CD4-positive, alpha-beta T cell (primary cell): ENCODE measurements around the gene CSRNP3. TPM values are rescaled to one million over a fixed set of nuclear protein-coding genes. Genes with fewer than 3 reads are reported as not detected.

Source experiments
- ATAC-seq: fragments of 200-7000 bp; cut with Tn5 transposase; one replicate; pipeline ENCODE4 v1.10.0; 2022; ENCODE audit warnings: mild to moderate bottlenecking; ENCODE audit not compliant: poor library complexity
- CTCF ChIA-PET: fragments of 350-600 bp; sonication (Branson Sonifier 250); formaldehyde crosslinking; loops from one replicate; lab custom pipeline; 2021; ENCODE audit warnings: antibody characterized with exemption, inconsistent platforms; lab: Charles Lee
- POLR2A ChIA-PET: fragments of 350-600 bp; sonication (Branson Sonifier 250); formaldehyde crosslinking; loops from one replicate; lab custom pipeline; 2021; ENCODE audit warnings: antibody characterized with exemption, inconsistent platforms; lab: Charles Lee
- DNase-seq, 14 experiments: peaks; one replicate each; pipeline ENCODE4 v3.0.0-alpha.2; 2013 to 2020; ENCODE audit warnings: mixed read lengths in 2 of 14
- H3K27ac ChIP-seq, 2 donors: one replicate each; pipeline versions ENCODE4 v1.5.1 to v1.7.0; 2013; ENCODE audit warnings: low read length in 2 of 2, low read depth in 1 of 2, mild to moderate bottlenecking in 1 of 2
- H3K27me3 ChIP-seq, 2 experiments: 1 replicate in 1 of 2; 2 replicates in 1 of 2; pipeline versions ENCODE4 v1.6.1 to v1.7.0; 2013; ENCODE audit warnings: low read length in 2 of 2, control low read depth in 1 of 2, mild to moderate bottlenecking in 1 of 2, moderate library complexity in 1 of 2; ENCODE audit not compliant: insufficient read depth in 2 of 2, control insufficient read depth in 1 of 2
- H3K36me3 ChIP-seq: one replicate; pipeline ENCODE4 v1.6.1; 2013; ENCODE audit warnings: low read length, control low read depth; ENCODE audit not compliant: insufficient read depth
- H3K4me1 ChIP-seq: one replicate; pipeline ENCODE4 v1.6.1; 2013; ENCODE audit warnings: low read length, control low read depth; ENCODE audit not compliant: insufficient read depth
- H3K4me3 ChIP-seq: one replicate; pipeline ENCODE4 v1.5.1; 2013; ENCODE audit warnings: mild to moderate bottlenecking, low read length, moderate library complexity
- H3K9me3 ChIP-seq, 2 experiments: 1 replicate in 1 of 2; 2 replicates in 1 of 2; pipeline versions ENCODE4 v1.6.1 to v1.7.0; 2013; ENCODE audit warnings: low read length in 2 of 2, mild to moderate bottlenecking in 2 of 2, control low read depth in 1 of 2, moderate library complexity in 1 of 2; ENCODE audit not compliant: control insufficient read depth in 1 of 2, insufficient read depth in 1 of 2
- H3K27ac Mint-ChIP-seq: one replicate; pipeline ENCODE4 v1.8.0; 2020; ENCODE audit warnings: mixed read lengths
- H3K27me3 Mint-ChIP-seq: one replicate; pipeline ENCODE4 v1.8.0; 2021; ENCODE audit warnings: mixed read lengths
- H3K36me3 Mint-ChIP-seq: one replicate; pipeline ENCODE4 v1.8.0; 2021; ENCODE audit warnings: low read depth, mixed read lengths
- H3K4me1 Mint-ChIP-seq: one replicate; pipeline ENCODE4 v1.8.0; 2021; ENCODE audit warnings: low read depth, mixed read lengths
- H3K4me3 Mint-ChIP-seq: one replicate; pipeline ENCODE4 v1.8.0; 2020; ENCODE audit warnings: mild to moderate bottlenecking, mixed read lengths
- H3K9me3 Mint-ChIP-seq: one replicate; pipeline ENCODE4 v1.8.0; 2020; ENCODE audit warnings: mixed read lengths
- intact Hi-C, 2 experiments: fragments of 100-400 bp; cut with DNase I in 1 of 2; cut with micrococcal nuclease in 1 of 2; formaldehyde crosslinking; loops; one replicate each; pipeline versions ENCODE4 v1.15.1 to v1.9.0; 2023 to 2025; cut with DNase I, micrococcal nuclease
- total RNA-seq, 174 experiments: library from RNA in 2 of 174; stranded (reverse) in 2 of 174; gene quantifications; one replicate each; pipeline ENCODE4 v1.2.3 and lab custom pipeline; 2021 to 2026
- TF ChIP-seq, protein P1 (sequence below): fragments of 200-600 bp; IDR thresholded peaks from one replicate; pipeline ENCODE4 v1.8.0; 2022; ENCODE audit warnings: antibody characterized with exemption, mild to moderate bottlenecking

Gene CSRNP3
- total RNA-seq, 2 experiments from 2014 or later, result not detected

DNA sequence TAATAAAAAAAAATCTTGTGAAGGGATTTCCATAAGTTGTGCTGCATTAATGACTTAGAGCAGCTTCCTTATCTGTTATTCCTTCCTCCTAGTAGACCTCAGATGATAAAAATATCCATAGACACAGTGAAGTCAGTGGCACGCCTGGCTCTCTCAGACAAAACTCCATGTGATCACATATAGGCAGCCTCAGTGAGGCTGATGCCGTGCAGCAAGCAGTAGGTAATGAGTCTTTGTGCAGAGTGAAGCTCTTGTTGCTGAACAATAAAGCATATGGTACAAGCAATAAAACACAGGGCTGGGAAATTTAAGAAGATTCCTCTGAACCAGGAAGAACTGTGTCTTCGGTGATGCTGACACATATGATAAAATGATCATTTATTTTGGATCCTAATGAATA, 102.7 kb downstream of the CSRNP3 start:
- ATAC-seq, result no peak
- Histone ChIP-seq H3K27me3 (no peaks in the 10 kb centered on the region), H3K4me1 (no peaks in the 10 kb centered on the region), H3K9me3 (no peaks in the 10 kb centered on the region), H3K4me3 (no peak overlapping the region), H3K27ac (no peak overlapping the region), H3K36me3 (no peaks in the 10 kb centered on the region)
- ChIA-PET POLR2A (no interaction called here), CTCF (no interaction called here)
- no peaks in the 10 kb centered on the region for H3K9me3 Mint-ChIP-seq
- no peaks in the 10 kb centered on the region for H3K4me1 Mint-ChIP-seq
- no peaks in the 10 kb centered on the region for H3K27me3 Mint-ChIP-seq
- H3K27ac Mint-ChIP-seq, result no peak overlapping the region
- DNase-seq, result no peak
- H3K36me3 Mint-ChIP-seq, result no peaks in the 10 kb centered on the region
- intact Hi-C loops, result no loop called here
- TF ChIP-seq, protein P1, sequence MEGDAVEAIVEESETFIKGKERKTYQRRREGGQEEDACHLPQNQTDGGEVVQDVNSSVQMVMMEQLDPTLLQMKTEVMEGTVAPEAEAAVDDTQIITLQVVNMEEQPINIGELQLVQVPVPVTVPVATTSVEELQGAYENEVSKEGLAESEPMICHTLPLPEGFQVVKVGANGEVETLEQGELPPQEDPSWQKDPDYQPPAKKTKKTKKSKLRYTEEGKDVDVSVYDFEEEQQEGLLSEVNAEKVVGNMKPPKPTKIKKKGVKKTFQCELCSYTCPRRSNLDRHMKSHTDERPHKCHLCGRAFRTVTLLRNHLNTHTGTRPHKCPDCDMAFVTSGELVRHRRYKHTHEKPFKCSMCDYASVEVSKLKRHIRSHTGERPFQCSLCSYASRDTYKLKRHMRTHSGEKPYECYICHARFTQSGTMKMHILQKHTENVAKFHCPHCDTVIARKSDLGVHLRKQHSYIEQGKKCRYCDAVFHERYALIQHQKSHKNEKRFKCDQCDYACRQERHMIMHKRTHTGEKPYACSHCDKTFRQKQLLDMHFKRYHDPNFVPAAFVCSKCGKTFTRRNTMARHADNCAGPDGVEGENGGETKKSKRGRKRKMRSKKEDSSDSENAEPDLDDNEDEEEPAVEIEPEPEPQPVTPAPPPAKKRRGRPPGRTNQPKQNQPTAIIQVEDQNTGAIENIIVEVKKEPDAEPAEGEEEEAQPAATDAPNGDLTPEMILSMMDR, result no peak
- H3K4me3 Mint-ChIP-seq, result no peak overlapping the region

DNA sequence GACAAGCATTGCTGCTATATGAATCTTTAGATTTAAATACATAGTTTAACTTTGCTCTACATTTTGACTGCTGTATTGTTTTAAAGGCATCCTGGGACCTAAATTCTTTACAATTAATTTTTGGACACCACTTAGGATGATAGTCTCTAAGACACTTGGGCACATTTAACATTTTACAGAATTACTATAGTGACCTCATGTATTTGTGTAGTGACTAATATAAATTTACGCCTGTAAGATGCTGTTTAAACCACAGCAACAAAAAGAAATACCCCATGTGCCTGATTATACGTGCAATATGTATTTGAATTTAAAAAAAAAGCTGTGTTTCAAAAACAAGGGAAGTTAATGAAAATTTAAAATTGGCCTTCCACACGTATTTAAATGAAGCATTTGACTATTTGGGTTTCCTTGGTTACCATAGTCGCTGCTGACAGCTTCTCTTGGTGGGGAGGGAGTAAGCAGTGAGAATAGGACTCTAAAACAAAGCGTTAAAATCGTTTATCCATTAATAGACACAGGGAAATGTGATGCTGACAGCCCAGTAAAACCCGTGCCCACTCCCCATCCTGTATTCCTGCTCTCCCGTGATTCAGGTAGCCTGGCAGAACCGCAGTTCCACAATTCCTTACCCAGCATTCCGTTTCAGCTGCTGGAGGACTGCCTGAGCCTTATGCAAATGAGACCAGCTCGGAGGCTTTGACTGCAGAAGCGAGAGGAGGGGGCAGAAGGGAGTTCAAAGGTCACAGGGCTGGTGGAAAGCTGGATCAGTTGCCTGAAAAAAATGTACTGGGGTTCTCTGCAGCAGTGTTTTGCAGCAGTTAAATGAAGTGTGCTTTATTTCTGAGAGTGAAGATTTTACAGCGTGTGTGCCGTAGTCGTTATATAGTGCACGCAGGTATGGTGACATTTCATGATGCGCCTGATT, 104.3 kb downstream of the CSRNP3 start:
- TF ChIP-seq, protein P1, result no peak
- no peaks in the 10 kb centered on the region for H3K36me3 Mint-ChIP-seq
- Histone ChIP-seq H3K27me3 (no peaks in the 10 kb centered on the region), H3K4me1 (no peaks in the 10 kb centered on the region), H3K36me3 (no peaks in the 10 kb centered on the region), H3K4me3 (no peak overlapping the region), H3K27ac (no peak overlapping the region), H3K9me3 (no peaks in the 10 kb centered on the region)
- ATAC-seq, result no peak
- no peaks in the 10 kb centered on the region for H3K9me3 Mint-ChIP-seq
- no peaks in the 10 kb centered on the region for H3K27me3 Mint-ChIP-seq
- CTCF ChIA-PET, result no interaction called here
- no peak overlapping the region for H3K27ac Mint-ChIP-seq
- no peak for DNase-seq
- H3K4me1 Mint-ChIP-seq, result no peaks in the 10 kb centered on the region
- H3K4me3 Mint-ChIP-seq, result no peak overlapping the region
- POLR2A ChIA-PET, result no interaction called here
- intact Hi-C loops, result no loop called here

DNA sequence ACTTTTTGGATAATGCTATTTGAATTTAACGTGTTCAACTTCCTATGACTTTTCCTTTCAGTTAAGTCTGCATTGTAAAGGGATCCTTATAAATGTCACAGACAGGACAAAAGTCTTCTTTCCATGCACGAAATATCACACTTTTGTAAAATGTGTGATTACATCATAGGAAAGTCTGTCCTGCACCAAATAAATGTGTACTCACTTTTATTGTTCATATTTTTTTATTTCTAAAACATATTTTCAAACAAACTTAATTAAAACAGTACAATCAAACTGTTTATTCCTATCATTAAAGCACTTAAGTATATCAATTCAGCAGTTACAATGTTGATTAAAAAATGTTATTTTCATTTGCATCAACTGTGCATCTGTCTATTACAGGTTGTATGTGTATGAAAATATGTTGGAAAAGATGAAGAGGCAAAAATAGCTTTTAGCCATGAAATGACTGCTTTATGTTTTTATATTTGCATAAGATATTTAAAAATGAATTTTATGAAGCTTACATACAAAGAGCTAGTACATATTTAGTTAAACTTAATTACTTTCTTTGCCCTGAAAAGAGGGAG, 105.6 kb downstream of the CSRNP3 start:
- Mint-ChIP-seq H3K27me3 (no peaks in the 10 kb centered on the region), H3K36me3 (no peaks in the 10 kb centered on the region), H3K9me3 (no peaks in the 10 kb centered on the region), H3K4me1 (no peaks in the 10 kb centered on the region), H3K4me3 (no peak overlapping the region), H3K27ac (no peak overlapping the region)
- H3K4me3 ChIP-seq, result no peak overlapping the region
- ChIA-PET CTCF (interaction anchor here (1.0 kb wide), 1 partner anchor 11 kb away, joined by 3 read pairs; no protein-coding TSS in a partner anchor), POLR2A (no interaction called here)
- intact Hi-C loops, result no loop called here
- H3K27me3 ChIP-seq, result no peaks in the 10 kb centered on the region
- TF ChIP-seq, protein P1, result no peak
- DNase-seq (no peak), ATAC-seq (no peak)
- no peaks in the 10 kb centered on the region for H3K9me3 ChIP-seq
- H3K27ac ChIP-seq, result no peak overlapping the region
- no peaks in the 10 kb centered on the region for H3K4me1 ChIP-seq
- H3K36me3 ChIP-seq, result no peaks in the 10 kb centered on the region
